IMR-90 (cell line): ENCODE data around the gene ETS1. TPM values are rescaled to one million over a fixed set of nuclear protein-coding genes. Genes with fewer than 3 reads are reported as not detected.

Source experiments
- ATAC-seq: fragments of 200-7000 bp; cut with Tn5 transposase; 2 replicates; pipeline ENCODE4 v1.9.1; 2020; ENCODE audit warnings: low read depth, mild to moderate bottlenecking, moderate library complexity
- BruUV-seq: library from RNA; stranded (reverse); fragments of 400-500 nt; replicated peaks from 2 replicates; lab custom pipeline; 2021; lab: Mats Ljungman, UMichigan
- CTCF ChIA-PET: fragments of 300-600 bp; formaldehyde crosslinking; extraction: SDS; loops from one replicate; lab custom pipeline; 2021; ENCODE audit warnings: antibody characterized with exemption; lab: Yijun Ruan, JAX
- POLR2A ChIA-PET: fragments of 300-600 bp; sonication (Branson Sonifier 250); formaldehyde crosslinking; loops from one replicate; lab custom pipeline; 2022; ENCODE audit warnings: antibody characterized with exemption; ENCODE audit not compliant: unreplicated experiment; lab: Charles Lee
- DNase-seq: peaks from one replicate; pipeline ENCODE4 v3.0.0; 2013
- H2AFZ ChIP-seq: replicated peaks from 2 replicates; pipeline ENCODE3; 2013; ENCODE audit warnings: low read length, mild to moderate bottlenecking; ENCODE audit not compliant: poor library complexity
- H2AK5ac ChIP-seq: 2 replicates; pipeline ENCODE4 v1.6.1; 2013; ENCODE audit warnings: low read depth, low read length, inconsistent platforms
- H2AK9ac ChIP-seq: replicated peaks from 2 replicates; pipeline ENCODE3; 2013; ENCODE audit warnings: mild to moderate bottlenecking, low read depth, low read length, moderate library complexity; ENCODE audit not compliant: poor library complexity
- H2BK120ac ChIP-seq: 2 replicates; pipeline ENCODE4 v1.6.1; 2013; ENCODE audit warnings: low read depth, low read length, inconsistent platforms
- H2BK15ac ChIP-seq: 3 replicates; pipeline ENCODE4 v1.6.1; 2013; ENCODE audit warnings: low read depth, low read length, inconsistent platforms
- H2BK20ac ChIP-seq: 2 replicates; pipeline ENCODE4 v1.6.1; 2013; ENCODE audit warnings: low read depth, mild to moderate bottlenecking, inconsistent platforms, low read length, moderate library complexity
- H2BK5ac ChIP-seq: 2 replicates; pipeline ENCODE4 v1.6.1; 2013; ENCODE audit warnings: mild to moderate bottlenecking, low read depth, low read length, inconsistent platforms; ENCODE audit not compliant: poor library complexity, severe bottlenecking
- H3K14ac ChIP-seq: replicated peaks from 2 replicates; pipeline ENCODE4 v1.6.1; 2013; ENCODE audit warnings: low read depth, low read length, inconsistent platforms
- H3K18ac ChIP-seq: 2 replicates; pipeline ENCODE4 v1.6.1; 2013; ENCODE audit warnings: low read depth, low read length, control low read depth
- H3K23ac ChIP-seq: 2 replicates; pipeline ENCODE4 v1.6.1; 2013; ENCODE audit warnings: low read depth, low read length, inconsistent platforms
- H3K27ac ChIP-seq: 2 replicates; pipeline ENCODE4 v1.5.1; 2013; ENCODE audit warnings: mild to moderate bottlenecking, control low read depth, low read length; ENCODE audit not compliant: insufficient read depth
- H3K27me3 ChIP-seq: 2 replicates; pipeline ENCODE4 v1.6.1; 2013; ENCODE audit warnings: low read length; ENCODE audit not compliant: control insufficient read depth, insufficient read depth
- H3K36me3 ChIP-seq: 2 replicates; pipeline ENCODE4 v1.6.1; 2013; ENCODE audit warnings: low read length, mixed read lengths; ENCODE audit not compliant: control insufficient read depth, insufficient read depth
- H3K4ac ChIP-seq: 2 replicates; pipeline ENCODE4 v1.6.1; 2013; ENCODE audit warnings: low read depth, low read length, inconsistent platforms
- H3K4me1 ChIP-seq: 2 replicates; pipeline ENCODE4 v1.6.1; 2013; ENCODE audit warnings: low read length, mixed read lengths; ENCODE audit not compliant: control insufficient read depth, insufficient read depth
- H3K4me2 ChIP-seq: 2 replicates; pipeline ENCODE4 v1.6.1; 2013; ENCODE audit warnings: low read depth, mild to moderate bottlenecking, control low read depth, low read length, moderate library complexity
- H3K4me3 ChIP-seq: 2 replicates; pipeline ENCODE4 v1.5.1; 2013; ENCODE audit warnings: low read depth, mild to moderate bottlenecking, control low read depth, low read length, moderate library complexity; ENCODE audit not compliant: insufficient read depth
- H3K56ac ChIP-seq: 2 replicates; pipeline ENCODE4 v1.6.1; 2013; ENCODE audit warnings: low read length, inconsistent platforms; ENCODE audit not compliant: insufficient read depth; ENCODE audit errors: extremely low read depth
- H3K79me1 ChIP-seq, 2 experiments: 2 replicates each; pipeline ENCODE4 v1.6.1; 2013; ENCODE audit warnings: low read length in 2 of 2, inconsistent platforms in 1 of 2, low read depth in 1 of 2
- H3K9ac ChIP-seq: 2 replicates; pipeline ENCODE4 v1.6.1; 2013; ENCODE audit warnings: low read depth, low read length, control low read depth
- H3K9me1 ChIP-seq: 2 replicates; pipeline ENCODE4 v1.6.1; 2013; ENCODE audit warnings: low read length, inconsistent platforms; ENCODE audit not compliant: insufficient read depth
- H3K9me3 ChIP-seq: 2 replicates; pipeline ENCODE4 v1.6.1; 2013; ENCODE audit warnings: low read length; ENCODE audit not compliant: control insufficient read depth, insufficient read depth
- H4K20me1 ChIP-seq: 2 replicates; pipeline ENCODE4 v1.6.1; 2013; ENCODE audit warnings: low read length, inconsistent platforms; ENCODE audit not compliant: insufficient read depth
- H4K5ac ChIP-seq: 2 replicates; pipeline ENCODE4 v1.6.1; 2013; ENCODE audit warnings: mild to moderate bottlenecking, low read depth, low read length, control low read depth
- H4K8ac ChIP-seq, 2 experiments: 2 replicates each; pipeline ENCODE4 v1.6.1; 2013; ENCODE audit warnings: low read depth in 2 of 2, low read length in 2 of 2, control low read depth in 1 of 2, inconsistent platforms in 1 of 2
- H4K91ac ChIP-seq: 2 replicates; pipeline ENCODE4 v1.6.1; 2013; ENCODE audit warnings: low read depth, low read length, inconsistent platforms; ENCODE audit not compliant: insufficient read depth
- MXI1 ChIP-seq: IDR thresholded peaks from 2 replicates; pipeline ENCODE4 v1.6.1; 2012; ENCODE audit warnings: low read depth, mild to moderate bottlenecking, low read length, moderate library complexity, borderline replicate concordance
- WGBS, 2 experiments: methylation state at CpG; one replicate each; pipeline versions ENCODE4 v1.1.5 to v1.1.7; 2013; ENCODE audit warnings: missing lambda C conversion rate in 2 of 2; ENCODE audit not compliant: insufficient read length in 1 of 2; ENCODE audit errors: extremely low coverage in 2 of 2; 5-methylcytosine and 5-hydroxymethylcytosine counted together
- dilution Hi-C: fragments of 300-500 bp; cut with HindIII; formaldehyde crosslinking; loops from one replicate; pipeline ENCODE4 v1.14.3; 2018; ENCODE audit warnings: low sequenced_read_pairs; ENCODE audit not compliant: unreplicated experiment
- in situ Hi-C: fragments of 300-500 bp; cut with MboI; formaldehyde crosslinking; loops from 3 replicates; pipeline ENCODE4 v1.14.3; 2019; ENCODE audit warnings: low sequenced_read_pairs, inconsistent platforms, mixed read lengths
- intact Hi-C: fragments of 100-400 bp; cut with micrococcal nuclease; formaldehyde crosslinking; loops from 2 replicates; pipeline ENCODE4 v1.10.0; 2022
- polyA plus RNA-seq, 3 experiments: library from polyadenylated mRNA; depleted of rRNA; stranded (reverse); fragments of >200 nt; gene quantifications; 2 replicates each; pipeline ENCODE4 v1.2.3, GENCODE V29; 2012; ENCODE audit warnings: low replicate concordance in 1 of 3
- total RNA-seq: library from RNA; depleted of rRNA; stranded (reverse); fragments of >200 nt; gene quantifications from 2 replicates; pipeline ENCODE4 v1.2.3, GENCODE V29; 2012
- TF ChIP-seq, protein P1 (sequence below): fragments of 150-350 bp; IDR thresholded peaks from 2 replicates; pipeline ENCODE4 v1.6.1; 2017; ENCODE audit warnings: mild to moderate bottlenecking, antibody characterized with exemption, low read length, low read depth

Gene ETS1
- total and polyA plus RNA-seq, 2 of the 4 experiments (the other 2 are of a cell fraction) = 41.2 to 56.3 TPM

DNA sequence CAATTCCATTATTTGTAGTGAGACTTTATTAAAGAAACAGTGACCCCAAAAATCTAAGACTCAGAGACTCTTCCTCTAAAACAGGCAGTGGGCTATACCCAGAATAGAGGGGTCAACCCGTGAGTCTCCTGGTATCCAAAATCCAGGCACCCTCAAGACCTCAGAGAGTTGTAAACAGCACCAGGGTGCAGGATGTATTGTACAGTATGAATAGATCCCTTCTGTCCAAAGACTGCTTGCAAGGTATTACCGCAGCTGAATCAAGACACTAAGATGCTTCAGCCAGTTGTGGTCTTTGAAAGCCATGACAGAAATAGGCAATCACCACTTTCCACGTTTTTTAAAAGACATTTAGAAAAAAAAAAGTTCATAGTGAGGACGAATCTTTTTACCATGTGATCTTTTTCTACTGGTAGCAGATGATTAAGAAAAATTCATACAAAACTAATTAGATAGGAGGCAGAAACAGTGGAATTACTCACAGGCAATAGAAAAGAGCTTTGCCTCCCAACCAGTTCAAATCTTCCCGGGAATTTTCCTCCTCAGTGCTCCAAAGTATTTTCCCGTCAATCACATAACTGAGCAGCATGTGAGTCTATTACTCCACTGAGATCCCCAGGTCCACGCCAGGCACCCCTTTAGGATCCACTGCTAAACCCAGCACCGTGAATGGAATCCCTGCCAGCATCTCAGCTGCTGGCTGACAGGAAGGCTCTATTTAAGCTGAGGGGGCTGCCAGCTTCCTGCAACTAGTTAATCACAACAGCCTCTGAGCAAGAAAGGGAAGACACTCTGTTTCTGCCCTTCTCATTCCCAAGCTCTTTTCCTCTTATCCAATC, 113.1 kb downstream of the ETS1 start:
- Histone ChIP-seq H2BK15ac (no peak overlapping the region), H3K9me3 (no peaks in the 10 kb centered on the region), H3K18ac (no peak overlapping the region; the same call in 1 of the 2 replicates), H3K4me1 (peaks cover 31% of the 10 kb centered on the region), H4K8ac (peak overlapping the region; percentile 9 to 31; a peak in 2 of 4 replicates), H4K5ac (no peak overlapping the region; the same call in 1 of the 2 replicates), H4K20me1 (peaks cover 51% of the 10 kb centered on the region), H3K23ac (peak overlapping the region; percentile 28), H2BK20ac (no peak overlapping the region), H3K36me3 (peaks cover 27% of the 10 kb centered on the region), H4K91ac (no peak overlapping the region), H3K27me3 (no peaks in the 10 kb centered on the region), H3K14ac (peak overlapping the region; percentile 30; the same call in 1 of the 2 replicates), H2AK5ac (peak overlapping the region; percentile 41), H3K4me2 (no peak overlapping the region), H3K27ac (peak overlapping the region; percentile 19; the same call in 1 of the 2 replicates), H3K9me1 (peaks cover 33% of the 10 kb centered on the region), H3K79me1 (peaks cover 48 to 90% of the 10 kb centered on the region in 2 experiments), H3K9ac (no peak overlapping the region), H3K4ac (peak overlapping the region; percentile 42), H2BK5ac (no peak overlapping the region), H3K56ac (no peak overlapping the region), H3K4me3 (no peak overlapping the region), H2BK120ac (no peak overlapping the region), H2AK9ac (no peak overlapping the region), H2AFZ (no peak overlapping the region)
- WGBS, 2 experiments = 60% methylated on average over 1 of the region's 8 CpGs; no CpG with 5 or more reads in 1 of the 2 experiments
- intact Hi-C loops = no loop called here
- in situ Hi-C loops = no loop called here
- ChIA-PET CTCF (interaction anchor here (0.9 kb wide), 1 partner anchor 55 kb away, joined by 4 read pairs; no protein-coding TSS in a partner anchor), POLR2A (no interaction called here)
- dilution Hi-C loops = no loop called here
- no TSS peak for BruUV-seq
- DNase-seq (no peak), ATAC-seq (no peak; the same call in 1 of the 2 replicates)
- TF ChIP-seq, protein P1, sequence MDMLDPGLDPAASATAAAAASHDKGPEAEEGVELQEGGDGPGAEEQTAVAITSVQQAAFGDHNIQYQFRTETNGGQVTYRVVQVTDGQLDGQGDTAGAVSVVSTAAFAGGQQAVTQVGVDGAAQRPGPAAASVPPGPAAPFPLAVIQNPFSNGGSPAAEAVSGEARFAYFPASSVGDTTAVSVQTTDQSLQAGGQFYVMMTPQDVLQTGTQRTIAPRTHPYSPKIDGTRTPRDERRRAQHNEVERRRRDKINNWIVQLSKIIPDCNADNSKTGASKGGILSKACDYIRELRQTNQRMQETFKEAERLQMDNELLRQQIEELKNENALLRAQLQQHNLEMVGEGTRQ = no peak
- no peak for TF ChIP-seq MXI1
